ENCODE results near the gene PAK6.

The PAK6 gene

GRCh38 chr15:40232625-40233070 lies 6.2 kb upstream of the PAK6 start:
- no peak for DNase-seq (ENCODE audit: low spot score)
- in situ Hi-C loops (cut with MboI; ENCODE audit: low sequenced_read_pairs, unreplicated experiment), result no loop called here
- no peak for TF ChIP-seq CTCF (IDR thresholded peaks at IDR 0.05; ENCODE audit: borderline replicate concordance, control extremely low read depth, extremely low read depth, insufficient read depth, missing control alignments)

GRCh38 chr15:40233727-40234577 lies 4.9 kb upstream of the PAK6 start:
- no peak for DNase-seq (ENCODE audit: low spot score)
- TF ChIP-seq CTCF (IDR thresholded peaks at IDR 0.05; ENCODE audit: borderline replicate concordance, control extremely low read depth, extremely low read depth, insufficient read depth, missing control alignments), result no peak
- in situ Hi-C loops (cut with MboI; ENCODE audit: low sequenced_read_pairs, unreplicated experiment), result no loop called here

- TF ChIP-seq CTCF (IDR thresholded peaks at IDR 0.05; ENCODE audit: borderline replicate concordance, control extremely low read depth, extremely low read depth, insufficient read depth, missing control alignments), result no peak
- no peak for DNase-seq (ENCODE audit: low spot score)
- in situ Hi-C loops (cut with MboI; ENCODE audit: low sequenced_read_pairs, unreplicated experiment), result no loop called here
These were observed 4.1 kb upstream of the PAK6 start for GRCh38 chr15:40234783-40235182.

- in situ Hi-C loops (cut with MboI; ENCODE audit: low sequenced_read_pairs, unreplicated experiment), result no loop called here
- no peak for DNase-seq (ENCODE audit: low spot score)
- no peak for TF ChIP-seq CTCF (IDR thresholded peaks at IDR 0.05; ENCODE audit: borderline replicate concordance, control extremely low read depth, extremely low read depth, insufficient read depth, missing control alignments)
These were observed 3.5 kb upstream of the PAK6 start for GRCh38 chr15:40235201-40235885.

GRCh38 chr15:40239404-40239692 lies 485 bp downstream of the PAK6 start:
- peak; percentile 37 for DNase-seq (ENCODE audit: low spot score)
- in situ Hi-C loops (cut with MboI; ENCODE audit: low sequenced_read_pairs, unreplicated experiment), result no loop called here
- TF ChIP-seq CTCF (IDR thresholded peaks at IDR 0.05; ENCODE audit: borderline replicate concordance, control extremely low read depth, extremely low read depth, insufficient read depth, missing control alignments), result no peak

GRCh38 chr15:40239693-40240618 lies 1.1 kb downstream of the PAK6 start:
- peak; percentile 44 for DNase-seq (ENCODE audit: low spot score)
- in situ Hi-C loops (cut with MboI; ENCODE audit: low sequenced_read_pairs, unreplicated experiment), result no loop called here
- TF ChIP-seq CTCF (IDR thresholded peaks at IDR 0.05; ENCODE audit: borderline replicate concordance, control extremely low read depth, extremely low read depth, insufficient read depth, missing control alignments), result no peak
